Measurements from ENCODE around the gene ZIC5. TPM values are rescaled to one million over a fixed set of nuclear protein-coding genes. Genes with fewer than 3 reads are reported as not detected.

The ZIC5 gene
- total and polyA plus RNA-seq, 4 experiments from 2014 or later: not detected

GRCh38 chr13:99995589-99996380 is 24.2 kb upstream of the ZIC5 start:
- peaks cover 5% of the 10 kb centered on the region for H3K4me1 ChIP-seq (ENCODE audit: insufficient read depth, low read length)
- no peak overlapping the region for H3K27ac ChIP-seq (ENCODE audit: low read depth, low read length)
- peak in 1 of 5 donors; percentile 33 for DNase-seq
- no peaks in the 10 kb centered on the region for H3K36me3 ChIP-seq (ENCODE audit: insufficient read depth, low read length)
- ChIA-PET CTCF (ENCODE audit: partially characterized antibody) (interaction anchor here (1.6 kb wide), 1 partner anchor 9 kb away, joined by 9 read pairs; no protein-coding TSS in a partner anchor), POLR2A (ENCODE audit: partially characterized antibody) (interaction anchor here (1.3 to 2.9 kb wide), 3 partner anchors 8 to 25 kb away, joined by 5 to 9 read pairs (median 8); no protein-coding TSS in a partner anchor)
- intact Hi-C loops (cut with micrococcal nuclease): loop anchor here (5.0 kb wide), 1 partner anchor 33 kb away; no protein-coding TSS in a partner anchor
- no peaks in the 10 kb centered on the region for H3K9me3 ChIP-seq (ENCODE audit: control insufficient read depth in 1 of 2, low read length in 2 of 2)
- Mint-ChIP-seq H3K27me3 (peaks cover 60 to 72% of the 10 kb centered on the region in 2 donors), H3K4me1 (peaks cover 0 to 5% (median under 1%) of the 10 kb centered on the region in 4 donors), H3K27ac (peak overlapping the region in 3 of 7 donors; percentile 70 to 80 (median 73)), H3K4me3 (peak overlapping the region in 2 of 8 donors; percentile 8 to 48), H3K9me3 (peaks cover 0 to 40% (median 22%) of the 10 kb centered on the region in 8 donors), H3K36me3 (no peaks in the 10 kb centered on the region)
- peaks cover 82% of the 10 kb centered on the region for H3K27me3 ChIP-seq (ENCODE audit: insufficient read depth, low read length)
- no peak overlapping the region for H3K4me3 ChIP-seq (ENCODE audit: low read length in 2 of 2)

GRCh38 chr13:99995104-99995588 is 23.6 kb upstream of the ZIC5 start:
- Histone ChIP-seq H3K4me1 (ENCODE audit: insufficient read depth, low read length) (peaks cover 12% of the 10 kb centered on the region), H3K9me3 (ENCODE audit: control insufficient read depth in 1 of 2, low read length in 2 of 2) (no peaks in the 10 kb centered on the region), H3K27me3 (ENCODE audit: insufficient read depth, low read length) (peaks cover 89% of the 10 kb centered on the region), H3K27ac (ENCODE audit: low read depth, low read length) (no peak overlapping the region), H3K36me3 (ENCODE audit: insufficient read depth, low read length) (no peaks in the 10 kb centered on the region), H3K4me3 (ENCODE audit: low read length in 2 of 2) (no peak overlapping the region)
- Mint-ChIP-seq H3K4me3 (no peak overlapping the region), H3K4me1 (peaks cover 2 to 11% (median 6%) of the 10 kb centered on the region in 4 donors), H3K36me3 (no peaks in the 10 kb centered on the region), H3K27me3 (peaks cover 65 to 73% of the 10 kb centered on the region in 2 donors), H3K27ac (peak overlapping the region in 3 of 7 donors; percentile 2 to 80 (median 29)), H3K9me3 (peaks cover 0 to 40% (median 25%) of the 10 kb centered on the region in 8 donors)
- no peak for DNase-seq
- intact Hi-C loops (cut with micrococcal nuclease): loop anchor here (5.0 kb wide), 1 partner anchor 33 kb away; no protein-coding TSS in a partner anchor
- ChIA-PET POLR2A (ENCODE audit: partially characterized antibody) (interaction anchor here (2.1 to 2.9 kb wide), 2 partner anchors 11 to 25 kb away, joined by 9 read pairs; no protein-coding TSS in a partner anchor), CTCF (ENCODE audit: partially characterized antibody) (no interaction called here)

- peaks cover 67 to 74% of the 10 kb centered on the region in 2 donors for H3K27me3 Mint-ChIP-seq
- intact Hi-C loops (cut with micrococcal nuclease): loop anchor here (5.0 kb wide), 1 partner anchor 32 kb away; no protein-coding TSS in a partner anchor
- Histone ChIP-seq H3K36me3 (ENCODE audit: insufficient read depth, low read length) (no peaks in the 10 kb centered on the region), H3K9me3 (ENCODE audit: control insufficient read depth in 1 of 2, low read length in 2 of 2) (no peaks in the 10 kb centered on the region), H3K4me1 (ENCODE audit: insufficient read depth, low read length) (peaks cover 17% of the 10 kb centered on the region), H3K27ac (ENCODE audit: low read depth, low read length) (no peak overlapping the region), H3K27me3 (ENCODE audit: insufficient read depth, low read length) (peaks cover 94% of the 10 kb centered on the region), H3K4me3 (ENCODE audit: low read length in 2 of 2) (no peak overlapping the region)
- H3K4me1 Mint-ChIP-seq: peaks cover 7 to 17% (median 9%) of the 10 kb centered on the region in 4 donors
- H3K27ac Mint-ChIP-seq: peak overlapping the region in 2 of 7 donors; percentile 62 to 80
- DNase-seq: peak in 1 of 5 donors; percentile 8
- peak overlapping the region in 1 of 8 donors; percentile 10 for H3K4me3 Mint-ChIP-seq
- CTCF ChIA-PET (ENCODE audit: partially characterized antibody): no interaction called here
- POLR2A ChIA-PET (ENCODE audit: partially characterized antibody): interaction anchor here (2.1 to 2.9 kb wide), 2 partner anchors 11 to 24 kb away, joined by 9 read pairs; no protein-coding TSS in a partner anchor
- no peaks in the 10 kb centered on the region for H3K36me3 Mint-ChIP-seq
- H3K9me3 Mint-ChIP-seq: peaks cover 0 to 40% (median 25%) of the 10 kb centered on the region in 8 donors
Observed at GRCh38 chr13:99994638-99995020, 23.1 kb upstream of the ZIC5 start.

- H3K27me3 ChIP-seq (ENCODE audit: insufficient read depth, low read length): peaks cover 100% of the 10 kb centered on the region
- H3K4me3 ChIP-seq (ENCODE audit: low read length in 2 of 2): no peak overlapping the region
- peak in 1 of 5 donors; percentile 3 for DNase-seq
- POLR2A ChIA-PET (ENCODE audit: partially characterized antibody): interaction anchor here (1.7 to 2.9 kb wide), 4 partner anchors 10 to 27 kb away, joined by 7 to 9 read pairs (median 8); no protein-coding TSS in a partner anchor
- peaks cover 9 to 23% (median 14%) of the 10 kb centered on the region in 4 donors for H3K4me1 Mint-ChIP-seq
- no peak overlapping the region for H3K4me3 Mint-ChIP-seq
- H3K27me3 Mint-ChIP-seq: peaks cover 67 to 74% of the 10 kb centered on the region in 2 donors
- peak overlapping the region in 1 of 7 donors; percentile 80 for H3K27ac Mint-ChIP-seq
- H3K36me3 ChIP-seq (ENCODE audit: insufficient read depth, low read length): no peaks in the 10 kb centered on the region
- H3K9me3 Mint-ChIP-seq: peaks cover 0 to 46% (median 25%) of the 10 kb centered on the region in 8 donors
- CTCF ChIA-PET (ENCODE audit: partially characterized antibody): no interaction called here
- intact Hi-C loops (cut with micrococcal nuclease): loop anchor here (2.0 kb wide), 1 partner anchor 17 kb away; no protein-coding TSS in a partner anchor
- no peaks in the 10 kb centered on the region for H3K9me3 ChIP-seq (ENCODE audit: control insufficient read depth in 1 of 2, low read length in 2 of 2)
- H3K27ac ChIP-seq (ENCODE audit: low read depth, low read length): no peak overlapping the region
- H3K36me3 Mint-ChIP-seq: no peaks in the 10 kb centered on the region
- H3K4me1 ChIP-seq (ENCODE audit: insufficient read depth, low read length): peaks cover 24% of the 10 kb centered on the region
Observed at GRCh38 chr13:99993660-99994637, 22.4 kb upstream of the ZIC5 start.

GRCh38 chr13:99992949-99993351 is 21.4 kb upstream of the ZIC5 start:
- H3K4me1 Mint-ChIP-seq: peaks cover 9 to 25% (median 16%) of the 10 kb centered on the region in 4 donors
- intact Hi-C loops (cut with micrococcal nuclease): loop anchor here (2.0 kb wide), 1 partner anchor 16 kb away; no protein-coding TSS in a partner anchor
- no peaks in the 10 kb centered on the region for H3K36me3 Mint-ChIP-seq
- H3K27ac Mint-ChIP-seq: peak overlapping the region in 3 of 7 donors; percentile 44 to 80 (median 69)
- H3K4me3 Mint-ChIP-seq: no peak overlapping the region
- no peak for DNase-seq
- ChIA-PET CTCF (ENCODE audit: partially characterized antibody) (no interaction called here), POLR2A (ENCODE audit: partially characterized antibody) (interaction anchor here (1.0 to 2.5 kb wide), 6 partner anchors 9 to 336 kb away, joined by 3 to 9 read pairs (median 6); partner anchors contain the start of gene ZIC2)
- H3K27me3 Mint-ChIP-seq: peaks cover 62 to 68% of the 10 kb centered on the region in 2 donors
- Histone ChIP-seq H3K4me3 (ENCODE audit: low read length in 2 of 2) (no peak overlapping the region), H3K36me3 (ENCODE audit: insufficient read depth, low read length) (no peaks in the 10 kb centered on the region), H3K27ac (ENCODE audit: low read depth, low read length) (no peak overlapping the region), H3K4me1 (ENCODE audit: insufficient read depth, low read length) (peaks cover 25% of the 10 kb centered on the region), H3K9me3 (ENCODE audit: control insufficient read depth in 1 of 2, low read length in 2 of 2) (no peaks in the 10 kb centered on the region), H3K27me3 (ENCODE audit: insufficient read depth, low read length) (peaks cover 97% of the 10 kb centered on the region)
- peaks cover 0 to 46% (median 26%) of the 10 kb centered on the region in 8 donors for H3K9me3 Mint-ChIP-seq

All from CD4-positive, alpha-beta memory T cell (primary cell).